HUES48 (cell line): ENCODE results near the gene ZNF527.

Experiments used
- H3K27ac ChIP-seq: one replicate; pipeline ENCODE4 v1.7.0; 2013; ENCODE audit warnings: low read depth, low read length, inconsistent platforms
- H3K27me3 ChIP-seq: 2 replicates; pipeline ENCODE4 v1.6.1; 2013; ENCODE audit warnings: mild to moderate bottlenecking, low read length; ENCODE audit not compliant: control insufficient read depth, insufficient read depth
- H3K36me3 ChIP-seq: 2 replicates; pipeline ENCODE4 v1.6.1; 2013; ENCODE audit warnings: low read length; ENCODE audit not compliant: control insufficient read depth, insufficient read depth
- H3K4me1 ChIP-seq: 2 replicates; pipeline ENCODE4 v1.6.1; 2013; ENCODE audit warnings: mild to moderate bottlenecking, low read length; ENCODE audit not compliant: control insufficient read depth, insufficient read depth
- H3K4me3 ChIP-seq: 2 replicates; pipeline ENCODE4 v1.5.1; 2013; ENCODE audit warnings: mild to moderate bottlenecking, low read depth, low read length
- H3K9ac ChIP-seq: 2 replicates; pipeline ENCODE4 v1.6.1; 2013; ENCODE audit warnings: mild to moderate bottlenecking, low read depth, low read length, moderate library complexity
- H3K9me3 ChIP-seq: 2 replicates; pipeline ENCODE4 v1.6.1; 2013; ENCODE audit warnings: low read length; ENCODE audit not compliant: control insufficient read depth, insufficient read depth

Gene ZNF527

GRCh38 chr19:37370880-37371661, at the start of gene ZNF527:
Gene ZNF527, plus strand, starts transcription at chr19:37371099. Its CDS starts 3,100 bp downstream, at chr19:37374199.
- H3K36me3 ChIP-seq, result peaks cover 14% of the 10 kb centered on the region
- no peaks in the 10 kb centered on the region for H3K4me1 ChIP-seq
- H3K27ac ChIP-seq, result peak within 1 kb of the TSS; percentile 50
- peak within 1 kb of the TSS; percentile 73 for H3K9ac ChIP-seq
- H3K27me3 ChIP-seq, result no peaks in the 10 kb centered on the region
- H3K9me3 ChIP-seq, result peaks cover 7% of the 10 kb centered on the region; the same call in 1 of the 2 replicates
- peak within 1 kb of the TSS; percentile 82 for H3K4me3 ChIP-seq

GRCh38 chr19:37329686-37330085, 41.2 kb upstream of the ZNF527 start:
- Histone ChIP-seq H3K36me3 (peaks cover 62% of the 10 kb centered on the region), H3K27me3 (no peaks in the 10 kb centered on the region), H3K4me1 (no peaks in the 10 kb centered on the region)

GRCh38 chr19:37332839-37333238, 38.1 kb upstream of the ZNF527 start:
- no peaks in the 10 kb centered on the region for H3K9me3 ChIP-seq
- peaks cover 32% of the 10 kb centered on the region for H3K36me3 ChIP-seq
- no peaks in the 10 kb centered on the region for H3K27me3 ChIP-seq
- no peaks in the 10 kb centered on the region for H3K4me1 ChIP-seq
- H3K9ac ChIP-seq, result no peak overlapping the region
- no peak overlapping the region for H3K4me3 ChIP-seq
- H3K27ac ChIP-seq, result no peak overlapping the region

More at GRCh38 chr19:37329686-37330085, 41.2 kb upstream of the ZNF527 start:
- Histone ChIP-seq H3K9ac (no peak overlapping the region), H3K9me3 (no peaks in the 10 kb centered on the region), H3K4me3 (no peak overlapping the region), H3K27ac (no peak overlapping the region)

GRCh38 chr19:37333457-37333856, 37.4 kb upstream of the ZNF527 start:
- Histone ChIP-seq H3K4me3 (no peak overlapping the region), H3K27me3 (no peaks in the 10 kb centered on the region), H3K27ac (no peak overlapping the region), H3K36me3 (peaks cover 28% of the 10 kb centered on the region), H3K4me1 (no peaks in the 10 kb centered on the region), H3K9me3 (no peaks in the 10 kb centered on the region), H3K9ac (no peak overlapping the region)

- H3K9ac ChIP-seq, result peak overlapping the region; percentile 94
- no peaks in the 10 kb centered on the region for H3K9me3 ChIP-seq
- peak overlapping the region; percentile 90 for H3K27ac ChIP-seq
- no peaks in the 10 kb centered on the region for H3K27me3 ChIP-seq
- H3K4me1 ChIP-seq, result no peaks in the 10 kb centered on the region
- peaks cover 26% of the 10 kb centered on the region for H3K36me3 ChIP-seq
- H3K4me3 ChIP-seq, result peak overlapping the region; percentile 96
Measured at GRCh38 chr19:37334179-37335071, 36.5 kb upstream of the ZNF527 start.

- H3K27ac ChIP-seq, result no peak overlapping the region
- H3K9ac ChIP-seq, result no peak overlapping the region
- no peaks in the 10 kb centered on the region for H3K27me3 ChIP-seq
- H3K36me3 ChIP-seq, result peaks cover 45% of the 10 kb centered on the region
- H3K9me3 ChIP-seq, result no peaks in the 10 kb centered on the region
- H3K4me3 ChIP-seq, result no peak overlapping the region
- H3K4me1 ChIP-seq, result no peaks in the 10 kb centered on the region
Measured at GRCh38 chr19:37342753-37343152, 28.1 kb upstream of the ZNF527 start.

GRCh38 chr19:37346091-37346490, 24.8 kb upstream of the ZNF527 start:
- Histone ChIP-seq H3K27me3 (no peaks in the 10 kb centered on the region), H3K4me3 (no peak overlapping the region), H3K9me3 (no peaks in the 10 kb centered on the region), H3K27ac (no peak overlapping the region), H3K36me3 (peaks cover 56% of the 10 kb centered on the region), H3K4me1 (no peaks in the 10 kb centered on the region), H3K9ac (no peak overlapping the region)

GRCh38 chr19:37348060-37348459, 22.8 kb upstream of the ZNF527 start:
- Histone ChIP-seq H3K9ac (no peak overlapping the region), H3K9me3 (no peaks in the 10 kb centered on the region), H3K27me3 (no peaks in the 10 kb centered on the region), H3K27ac (no peak overlapping the region), H3K4me1 (no peaks in the 10 kb centered on the region), H3K4me3 (no peak overlapping the region), H3K36me3 (peaks cover 68% of the 10 kb centered on the region)

- no peaks in the 10 kb centered on the region for H3K4me1 ChIP-seq
- H3K9me3 ChIP-seq, result no peaks in the 10 kb centered on the region
- H3K27ac ChIP-seq, result no peak overlapping the region
- H3K4me3 ChIP-seq, result no peak overlapping the region
- no peaks in the 10 kb centered on the region for H3K27me3 ChIP-seq
- H3K9ac ChIP-seq, result no peak overlapping the region
- H3K36me3 ChIP-seq, result peaks cover 45% of the 10 kb centered on the region
Measured at GRCh38 chr19:37353968-37354367, 16.9 kb upstream of the ZNF527 start.

GRCh38 chr19:37355901-37356300, 15.0 kb upstream of the ZNF527 start:
- no peak overlapping the region for H3K27ac ChIP-seq
- H3K9me3 ChIP-seq, result 0 out of 2 replicates have a peak, but pooled peaks cover 3% of the 10 kb centered on the region
- H3K4me1 ChIP-seq, result no peaks in the 10 kb centered on the region
- no peak overlapping the region for H3K9ac ChIP-seq
- H3K27me3 ChIP-seq, result no peaks in the 10 kb centered on the region
- peaks cover 47% of the 10 kb centered on the region for H3K36me3 ChIP-seq
- no peak overlapping the region for H3K4me3 ChIP-seq

GRCh38 chr19:37361994-37362393, 8.9 kb upstream of the ZNF527 start:
- Histone ChIP-seq H3K9ac (no peak overlapping the region), H3K4me3 (no peak overlapping the region), H3K27ac (no peak overlapping the region), H3K9me3 (peaks cover 35% of the 10 kb centered on the region), H3K27me3 (no peaks in the 10 kb centered on the region), H3K36me3 (peaks cover 48% of the 10 kb centered on the region), H3K4me1 (no peaks in the 10 kb centered on the region)
